ENCODE data around the gene TRAPPC11. TPM values are rescaled to one million over a fixed set of nuclear protein-coding genes. Genes with fewer than 3 reads are reported as not detected.

Gene TRAPPC11
- total and polyA plus RNA-seq, 4 donors = 7.6 to 27.9 (median 14.9) TPM

- no peak for TF ChIP-seq SP1 (IDR thresholded peaks at IDR 0.05)
Measured at GRCh38 chr4:183691897-183692296, 32.8 kb downstream of the TRAPPC11 start (continued).

GRCh38 chr4:183698909-183699308, 39.8 kb downstream of the TRAPPC11 start:
- H3K36me3 ChIP-seq (ENCODE audit: control insufficient read depth in 4 of 4, insufficient read depth in 3 of 4, low read depth in 1 of 4, low read length in 3 of 4) = peaks cover 7 to 44% (median 39%) of the 10 kb centered on the region in 4 donors
- no peak overlapping the region for H3K4me3 ChIP-seq (ENCODE audit: low read depth in 1 of 3, low read length in 3 of 3)
- DNase-seq (ENCODE audit: low spot score) = no peak
- no peak overlapping the region for H3K9ac ChIP-seq (ENCODE audit: low read depth in 1 of 2, low read length in 2 of 2)
- no peak overlapping the region for H3K27ac ChIP-seq (ENCODE audit: low read depth in 1 of 2, low read length in 2 of 2)
- no peaks in the 10 kb centered on the region for H3K27me3 ChIP-seq (ENCODE audit: control insufficient read depth in 4 of 4, insufficient read depth in 4 of 4, low read length in 3 of 4)
- TF ChIP-seq HNF4A (conservative IDR thresholded peaks at IDR 0.05) (peak; percentile 55 to 67), HNF4G (IDR thresholded peaks at IDR 0.05) (peak; percentile 35), RXRA (IDR thresholded peaks at IDR 0.05) (peak; percentile 16 to 19), JUND (IDR thresholded peaks at IDR 0.05) (no peak)
- peaks cover 3 to 14% (median 5%) of the 10 kb centered on the region in 4 donors for H3K4me1 ChIP-seq (ENCODE audit: control insufficient read depth in 4 of 4, insufficient read depth in 4 of 4, low read length in 3 of 4)
- no peaks in the 10 kb centered on the region for H3K9me3 ChIP-seq (ENCODE audit: control insufficient read depth in 4 of 4, low read length in 3 of 4)

GRCh38 chr4:183700407-183700806, 41.3 kb downstream of the TRAPPC11 start:
- H3K27me3 ChIP-seq (ENCODE audit: control insufficient read depth in 4 of 4, insufficient read depth in 4 of 4, low read length in 3 of 4) = no peaks in the 10 kb centered on the region
- DNase-seq (ENCODE audit: low spot score) = no peak
- H3K9ac ChIP-seq (ENCODE audit: low read depth in 1 of 2, low read length in 2 of 2) = no peak overlapping the region
- TF ChIP-seq RXRA (IDR thresholded peaks at IDR 0.05) = peak; percentile 30 to 49
- TF ChIP-seq REST (IDR thresholded peaks at IDR 0.05) = no peak
- TF ChIP-seq HNF4A (conservative IDR thresholded peaks at IDR 0.05) = peak; percentile 10 to 15
- peaks cover 3 to 14% (median 5%) of the 10 kb centered on the region in 4 donors for H3K4me1 ChIP-seq (ENCODE audit: control insufficient read depth in 4 of 4, insufficient read depth in 4 of 4, low read length in 3 of 4)
- no peaks in the 10 kb centered on the region for H3K9me3 ChIP-seq (ENCODE audit: control insufficient read depth in 4 of 4, low read length in 3 of 4)
- no peak overlapping the region for H3K4me3 ChIP-seq (ENCODE audit: low read depth in 1 of 3, low read length in 3 of 3)
- H3K36me3 ChIP-seq (ENCODE audit: control insufficient read depth in 4 of 4, insufficient read depth in 3 of 4, low read depth in 1 of 4, low read length in 3 of 4) = peaks cover 7 to 38% (median 33%) of the 10 kb centered on the region in 4 donors
- 78% methylated on average over 4 of the region's 4 CpGs for WGBS
- H3K27ac ChIP-seq (ENCODE audit: low read depth in 1 of 2, low read length in 2 of 2) = no peak overlapping the region

GRCh38 chr4:183702492-183702891, 43.4 kb downstream of the TRAPPC11 start:
- Histone ChIP-seq H3K36me3 (ENCODE audit: control insufficient read depth in 4 of 4, insufficient read depth in 3 of 4, low read depth in 1 of 4, low read length in 3 of 4) (peaks cover 4 to 43% (median 31%) of the 10 kb centered on the region in 4 donors), H3K9me3 (ENCODE audit: control insufficient read depth in 4 of 4, low read length in 3 of 4) (no peaks in the 10 kb centered on the region), H3K4me1 (ENCODE audit: control insufficient read depth in 4 of 4, insufficient read depth in 4 of 4, low read length in 3 of 4) (peaks cover 1 to 14% (median 5%) of the 10 kb centered on the region in 4 donors), H3K9ac (ENCODE audit: low read depth in 1 of 2, low read length in 2 of 2) (no peak overlapping the region), H3K27ac (ENCODE audit: low read depth in 1 of 2, low read length in 2 of 2) (no peak overlapping the region), H3K27me3 (ENCODE audit: control insufficient read depth in 4 of 4, insufficient read depth in 4 of 4, low read length in 3 of 4) (no peaks in the 10 kb centered on the region), H3K4me3 (ENCODE audit: low read depth in 1 of 3, low read length in 3 of 3) (no peak overlapping the region)
- 97% methylated on average over 1 of the region's 1 CpG for WGBS
- DNase-seq (ENCODE audit: low spot score) = no peak
- TF ChIP-seq HNF4A (conservative IDR thresholded peaks at IDR 0.05) (no peak), GABPA (IDR thresholded peaks at IDR 0.05 in 1 of 2, conservative IDR thresholded peaks at IDR 0.05 in 1 of 2) (no peak), YY1 (IDR thresholded peaks at IDR 0.05) (no peak), JUND (IDR thresholded peaks at IDR 0.05) (no peak), ZBTB33 (IDR thresholded peaks at IDR 0.05) (no peak)

Measured in liver (tissue), 9 donors.